Spinal cord (tissue), 10 donors: ENCODE results near the gene NRDC. TPM values are rescaled to one million over a fixed set of nuclear protein-coding genes. Genes with fewer than 3 reads are reported as not detected.

Experiments
- DNase-seq, 6 donors: peaks; one replicate each; pipeline versions ENCODE4 v3.0.0 to v3.0.0-alpha.2; 2013 to 2015; ENCODE audit warnings: low spot score in 6 of 6, low read depth in 4 of 6
- H3K27ac ChIP-seq: one replicate; pipeline ENCODE4 v1.5.1; 2013; ENCODE audit warnings: low read depth, low read length, control low read depth
- H3K27me3 ChIP-seq: one replicate; pipeline ENCODE4 v1.6.1; 2013; ENCODE audit warnings: low read length; ENCODE audit not compliant: control insufficient read depth, insufficient read depth
- H3K36me3 ChIP-seq: one replicate; pipeline ENCODE4 v1.6.1; 2013; ENCODE audit warnings: low read length; ENCODE audit not compliant: control insufficient read depth, insufficient read depth
- H3K4me1 ChIP-seq: one replicate; pipeline ENCODE4 v1.6.1; 2013; ENCODE audit warnings: low read length; ENCODE audit not compliant: control insufficient read depth, insufficient read depth
- H3K4me3 ChIP-seq: one replicate; pipeline ENCODE4 v1.5.1; 2013; ENCODE audit warnings: low read depth, low read length, control low read depth
- H3K9me3 ChIP-seq: one replicate; pipeline ENCODE4 v1.6.1; 2013; ENCODE audit warnings: low read length; ENCODE audit not compliant: control insufficient read depth, insufficient read depth
- WGBS: methylation state at CpG from one replicate; pipeline ENCODE4 v1.1.5; 2013; ENCODE audit warnings: missing lambda C conversion rate; ENCODE audit not compliant: insufficient coverage; 5-methylcytosine and 5-hydroxymethylcytosine counted together
- polyA plus RNA-seq, 2 donors: library from polyadenylated mRNA; unstranded; fragments of 120-200 nt; gene quantifications; one replicate each; pipeline ENCODE4 v1.2.1, GENCODE V29; 2013; ENCODE audit not compliant: insufficient read length in 2 of 2
- total RNA-seq, 2 donors: library from RNA; depleted of rRNA in 1 of 2; stranded (reverse); fragments of 120-200 nt in 1 of 2; fragments of >200 nt in 1 of 2; gene quantifications; one replicate each; pipeline versions ENCODE4 v1.2.3 to v1.2.4, GENCODE V29; 2013 to 2014
- donor health status: healthy.

The NRDC gene
- total and polyA plus RNA-seq, 4 donors: 89.3 to 146 (median 109) TPM

- peak in 2 of 6 donors; percentile 21 to 88 for DNase-seq
- H3K9me3 ChIP-seq: no peaks in the 10 kb centered on the region
- WGBS: 83% methylated on average over 1 of the region's 3 CpGs
- no peak overlapping the region for H3K4me3 ChIP-seq
- peaks cover 19% of the 10 kb centered on the region for H3K4me1 ChIP-seq
- H3K27me3 ChIP-seq: peaks cover 3% of the 10 kb centered on the region
- no peak overlapping the region for H3K27ac ChIP-seq
- no peaks in the 10 kb centered on the region for H3K36me3 ChIP-seq
These were observed 37.4 kb upstream of the NRDC start for GRCh38 chr1:51915951-51916350.

GRCh38 chr1:51912881-51913280 lies 34.4 kb upstream of the NRDC start:
- H3K4me3 ChIP-seq: no peak overlapping the region
- H3K36me3 ChIP-seq: no peaks in the 10 kb centered on the region
- no peak for DNase-seq
- no CpG with 5 or more reads among the region's 7 CpGs for WGBS
- H3K27me3 ChIP-seq: peaks cover 13% of the 10 kb centered on the region
- peaks cover 9% of the 10 kb centered on the region for H3K4me1 ChIP-seq
- no peaks in the 10 kb centered on the region for H3K9me3 ChIP-seq
- no peak overlapping the region for H3K27ac ChIP-seq

GRCh38 chr1:51910221-51911000 lies 31.9 kb upstream of the NRDC start:
- Histone ChIP-seq H3K4me3 (no peak overlapping the region), H3K27me3 (peaks cover 13% of the 10 kb centered on the region), H3K36me3 (no peaks in the 10 kb centered on the region), H3K9me3 (no peaks in the 10 kb centered on the region), H3K27ac (peak overlapping the region; percentile 42), H3K4me1 (no peaks in the 10 kb centered on the region)
- peak in 2 of 6 donors; percentile 51 to 61 for DNase-seq
- 62% methylated on average over 1 of the region's 4 CpGs for WGBS

- Histone ChIP-seq H3K27ac (no peak overlapping the region), H3K4me3 (no peak overlapping the region), H3K9me3 (no peaks in the 10 kb centered on the region), H3K27me3 (peaks cover 13% of the 10 kb centered on the region), H3K4me1 (no peaks in the 10 kb centered on the region), H3K36me3 (no peaks in the 10 kb centered on the region)
- WGBS: no CpG with 5 or more reads among the region's 2 CpGs
- no peak for DNase-seq
These were observed 30.0 kb upstream of the NRDC start for GRCh38 chr1:51908499-51908898.

- H3K36me3 ChIP-seq: no peaks in the 10 kb centered on the region
- no peaks in the 10 kb centered on the region for H3K4me1 ChIP-seq
- peaks cover 13% of the 10 kb centered on the region for H3K27me3 ChIP-seq
- no peak for DNase-seq
- H3K27ac ChIP-seq: no peak overlapping the region
- H3K4me3 ChIP-seq: no peak overlapping the region
- WGBS: 57% methylated on average over 1 of the region's 4 CpGs
- H3K9me3 ChIP-seq: no peaks in the 10 kb centered on the region
These were observed 28.7 kb upstream of the NRDC start for GRCh38 chr1:51907079-51907702.

GRCh38 chr1:51906306-51907078 lies 28.0 kb upstream of the NRDC start:
- no peak overlapping the region for H3K27ac ChIP-seq
- no peaks in the 10 kb centered on the region for H3K4me1 ChIP-seq
- DNase-seq: peak in 4 of 6 donors; percentile 32 to 85 (median 66)
- H3K36me3 ChIP-seq: no peaks in the 10 kb centered on the region
- no peaks in the 10 kb centered on the region for H3K9me3 ChIP-seq
- H3K27me3 ChIP-seq: peaks cover 11% of the 10 kb centered on the region
- WGBS: no CpG with 5 or more reads among the region's 4 CpGs
- no peak overlapping the region for H3K4me3 ChIP-seq

GRCh38 chr1:51902456-51902855 lies 23.9 kb upstream of the NRDC start:
- WGBS: 90% methylated on average over 3 of the region's 5 CpGs
- H3K36me3 ChIP-seq: no peaks in the 10 kb centered on the region
- no peak overlapping the region for H3K27ac ChIP-seq
- peaks cover 6% of the 10 kb centered on the region for H3K27me3 ChIP-seq
- no peak for DNase-seq
- no peaks in the 10 kb centered on the region for H3K9me3 ChIP-seq
- no peak overlapping the region for H3K4me3 ChIP-seq
- no peaks in the 10 kb centered on the region for H3K4me1 ChIP-seq

GRCh38 chr1:51901151-51901550 lies 22.6 kb upstream of the NRDC start:
- no peaks in the 10 kb centered on the region for H3K36me3 ChIP-seq
- H3K4me1 ChIP-seq: no peaks in the 10 kb centered on the region
- no peak overlapping the region for H3K4me3 ChIP-seq
- WGBS: no CpG with 5 or more reads among the region's 4 CpGs
- peaks cover 6% of the 10 kb centered on the region for H3K27me3 ChIP-seq
- H3K9me3 ChIP-seq: no peaks in the 10 kb centered on the region
- no peak overlapping the region for H3K27ac ChIP-seq
- no peak for DNase-seq

- Histone ChIP-seq H3K27me3 (peaks cover 11% of the 10 kb centered on the region), H3K9me3 (no peaks in the 10 kb centered on the region), H3K27ac (no peak overlapping the region), H3K4me3 (no peak overlapping the region), H3K4me1 (no peaks in the 10 kb centered on the region), H3K36me3 (no peaks in the 10 kb centered on the region)
- no peak for DNase-seq
- WGBS: 68% methylated on average over 4 of the region's 10 CpGs
These were observed 20.5 kb upstream of the NRDC start for GRCh38 chr1:51899022-51899421.
